GM06990 (cell line): ENCODE data around the gene ZGPAT.

Source experiments
- DNase-seq: peaks from one replicate; pipeline ENCODE4 v3.0.0-alpha.2; 2011; ENCODE audit not compliant: insufficient read length; ENCODE audit errors: extremely low read depth
- H3K27me3 ChIP-seq: replicated peaks from 2 replicates; pipeline ENCODE4 v1.6.0; 2011; ENCODE audit warnings: low read length; ENCODE audit not compliant: control insufficient read depth, insufficient read depth
- H3K36me3 ChIP-seq: 2 replicates; pipeline ENCODE4 v1.5.1; 2011; ENCODE audit warnings: low read length; ENCODE audit not compliant: control insufficient read depth, insufficient read depth
- H3K4me3 ChIP-seq: replicated peaks from 2 replicates; pipeline ENCODE4 v1.5.1; 2011; ENCODE audit warnings: low read depth, mild to moderate bottlenecking, control low read depth, low read length
- TF ChIP-seq, protein P1 (sequence below): IDR thresholded peaks from 2 replicates; pipeline ENCODE4 v1.5.1; 2011; ENCODE audit warnings: low read length, control low read depth, mild to moderate bottlenecking, inconsistent platforms; ENCODE audit not compliant: insufficient read depth, poor library complexity, severe bottlenecking

ZGPAT gene

DNA sequence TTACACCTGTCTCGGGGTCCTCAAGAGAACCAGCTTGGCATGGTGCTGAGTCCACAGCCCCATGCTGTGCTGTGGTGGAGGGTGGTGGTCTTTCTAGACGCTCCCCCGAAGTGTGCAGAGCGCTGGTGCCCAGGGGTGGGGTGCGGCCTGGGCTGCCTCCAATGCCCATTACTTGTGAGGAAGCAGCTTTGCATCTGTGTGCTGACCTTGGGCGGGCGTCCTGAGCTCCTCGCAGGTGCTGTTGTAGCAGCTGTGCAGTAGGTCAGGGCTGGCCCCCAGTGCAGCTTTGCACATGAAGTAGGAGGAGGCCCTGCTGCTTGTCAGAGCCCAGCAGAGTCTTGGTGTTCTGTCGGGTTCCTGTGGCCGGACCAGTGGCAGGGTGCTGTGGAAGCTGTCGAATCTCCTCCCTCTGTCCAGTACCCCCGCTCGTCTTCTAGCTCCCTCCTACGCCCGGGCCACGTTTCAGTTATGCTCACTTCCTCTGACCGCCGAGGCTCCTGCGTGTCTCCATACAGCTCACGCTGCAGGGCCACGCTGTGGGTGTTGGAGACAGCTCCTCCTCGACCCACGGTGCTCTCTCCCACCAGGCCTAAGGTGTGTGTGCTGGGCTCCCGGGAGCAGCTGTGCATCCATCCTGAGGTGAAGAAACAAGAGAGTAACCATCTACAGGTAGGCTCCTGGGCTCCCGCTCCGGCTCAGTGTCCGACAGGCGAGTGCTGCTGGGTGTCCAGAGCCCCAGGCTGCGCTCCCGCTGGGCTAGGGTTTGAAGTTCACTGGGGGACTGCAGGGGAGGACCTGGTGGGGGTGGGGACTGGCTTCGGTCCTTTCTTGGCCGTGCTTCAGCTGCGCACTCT, 45.7 kb upstream of the ZGPAT start:
- Histone ChIP-seq H3K27me3 (no peaks in the 10 kb centered on the region), H3K4me3 (no peak overlapping the region), H3K36me3 (peaks cover 24% of the 10 kb centered on the region)

DNA sequence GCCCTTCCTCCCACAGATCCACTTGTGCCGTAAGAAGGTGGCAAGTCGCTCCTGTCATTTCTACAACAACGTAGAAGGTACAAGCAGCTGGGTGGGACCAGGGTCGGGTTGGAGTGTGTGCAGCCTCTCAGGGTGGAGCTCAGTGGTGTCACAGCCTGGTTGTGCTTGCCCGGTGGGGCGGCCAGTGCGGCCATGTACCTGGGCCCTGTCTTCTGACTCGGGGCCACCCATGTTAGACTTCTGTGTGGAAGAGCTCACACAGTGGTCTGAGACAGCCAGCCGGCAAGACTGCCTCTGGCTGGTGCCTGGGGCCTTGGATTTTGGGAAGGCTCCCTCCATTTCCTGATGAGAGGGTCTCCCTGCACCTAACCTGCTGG, 45.0 kb upstream of the ZGPAT start:
- DNase-seq, result no peak
- H3K4me3 ChIP-seq, result no peak overlapping the region
- H3K36me3 ChIP-seq, result peaks cover 28% of the 10 kb centered on the region
- TF ChIP-seq, protein P1, sequence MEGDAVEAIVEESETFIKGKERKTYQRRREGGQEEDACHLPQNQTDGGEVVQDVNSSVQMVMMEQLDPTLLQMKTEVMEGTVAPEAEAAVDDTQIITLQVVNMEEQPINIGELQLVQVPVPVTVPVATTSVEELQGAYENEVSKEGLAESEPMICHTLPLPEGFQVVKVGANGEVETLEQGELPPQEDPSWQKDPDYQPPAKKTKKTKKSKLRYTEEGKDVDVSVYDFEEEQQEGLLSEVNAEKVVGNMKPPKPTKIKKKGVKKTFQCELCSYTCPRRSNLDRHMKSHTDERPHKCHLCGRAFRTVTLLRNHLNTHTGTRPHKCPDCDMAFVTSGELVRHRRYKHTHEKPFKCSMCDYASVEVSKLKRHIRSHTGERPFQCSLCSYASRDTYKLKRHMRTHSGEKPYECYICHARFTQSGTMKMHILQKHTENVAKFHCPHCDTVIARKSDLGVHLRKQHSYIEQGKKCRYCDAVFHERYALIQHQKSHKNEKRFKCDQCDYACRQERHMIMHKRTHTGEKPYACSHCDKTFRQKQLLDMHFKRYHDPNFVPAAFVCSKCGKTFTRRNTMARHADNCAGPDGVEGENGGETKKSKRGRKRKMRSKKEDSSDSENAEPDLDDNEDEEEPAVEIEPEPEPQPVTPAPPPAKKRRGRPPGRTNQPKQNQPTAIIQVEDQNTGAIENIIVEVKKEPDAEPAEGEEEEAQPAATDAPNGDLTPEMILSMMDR, result no peak
- no peaks in the 10 kb centered on the region for H3K27me3 ChIP-seq

More for the DNA sequence above, 45.7 kb upstream of the ZGPAT start:
- TF ChIP-seq, protein P1, result no peak
- DNase-seq, result no peak

DNA sequence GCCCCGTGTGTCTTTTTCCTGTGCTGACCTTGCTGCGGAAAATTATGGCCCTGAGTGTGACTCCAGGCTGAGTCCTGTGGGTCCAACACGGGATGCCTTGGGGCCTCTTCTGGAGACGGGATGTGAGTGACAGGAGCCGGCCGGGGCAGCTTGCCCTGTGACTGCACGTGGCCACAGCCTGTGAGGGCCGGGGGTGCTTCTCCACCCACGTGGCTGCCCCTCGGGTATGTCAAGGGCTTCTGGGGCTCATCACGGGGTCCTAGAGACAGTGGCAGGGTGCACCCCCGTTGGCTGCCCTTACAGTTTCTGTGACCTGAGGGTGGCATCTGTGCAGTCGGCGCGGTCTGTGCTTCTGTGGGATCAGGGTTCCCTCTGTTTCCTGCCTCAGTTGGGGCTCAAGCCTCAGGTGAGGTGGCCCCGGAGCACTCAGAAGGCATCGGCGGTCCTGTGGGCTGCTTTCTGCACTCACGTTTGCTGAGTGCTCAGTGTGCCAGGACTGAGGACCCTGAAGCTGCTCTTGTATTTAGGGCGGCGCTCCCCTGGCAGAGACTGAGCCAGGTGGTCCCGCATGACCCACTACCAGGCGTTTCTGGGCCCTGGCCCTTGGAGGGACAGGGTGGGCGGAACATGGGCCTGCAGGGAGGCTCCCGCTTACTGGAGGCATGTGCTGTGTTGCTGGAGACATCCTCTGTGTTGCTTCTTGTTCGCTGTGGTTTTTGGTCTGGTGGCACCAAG, 44.3 kb upstream of the ZGPAT start:
- TF ChIP-seq, protein P1, result no peak
- Histone ChIP-seq H3K4me3 (no peak overlapping the region), H3K27me3 (no peaks in the 10 kb centered on the region), H3K36me3 (peaks cover 31% of the 10 kb centered on the region)
- no peak for DNase-seq

DNA sequence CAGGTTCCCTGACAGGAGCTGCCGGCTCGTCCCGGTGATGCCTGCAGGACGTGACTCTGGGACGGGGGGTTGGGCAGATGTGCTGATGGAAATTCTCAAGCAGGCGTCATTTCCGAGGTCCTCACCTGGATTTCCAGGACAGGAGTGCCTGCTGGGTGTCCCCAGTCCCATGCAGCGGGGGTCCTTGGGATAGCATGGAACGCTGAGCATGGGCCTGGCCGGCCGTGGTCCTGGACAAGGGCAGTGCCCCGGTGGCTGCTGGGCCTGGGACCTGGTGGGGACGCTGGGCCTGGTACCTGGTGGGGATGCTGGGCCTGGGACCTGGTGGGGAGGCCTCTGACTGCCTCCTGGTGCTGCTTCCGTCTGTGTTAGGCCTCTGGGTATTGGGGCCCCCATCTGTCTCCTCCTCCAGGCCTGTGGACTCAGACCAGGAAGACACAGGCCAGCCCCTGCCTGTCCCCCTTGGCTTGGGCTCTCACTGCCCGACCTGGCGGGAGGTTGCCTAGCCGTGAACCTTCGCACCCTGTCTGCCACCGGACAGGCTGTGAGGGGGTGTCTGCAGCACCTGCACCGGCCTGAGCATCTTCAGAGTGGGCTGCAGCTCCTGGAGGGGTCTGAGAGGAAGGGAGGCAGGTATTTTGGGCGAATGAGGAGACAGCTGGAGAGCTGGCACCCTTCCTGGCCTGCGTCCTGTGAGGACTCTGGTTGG, 43.5 kb upstream of the ZGPAT start:
- H3K36me3 ChIP-seq, result peaks cover 32% of the 10 kb centered on the region
- TF ChIP-seq, protein P1, result no peak

DNA sequence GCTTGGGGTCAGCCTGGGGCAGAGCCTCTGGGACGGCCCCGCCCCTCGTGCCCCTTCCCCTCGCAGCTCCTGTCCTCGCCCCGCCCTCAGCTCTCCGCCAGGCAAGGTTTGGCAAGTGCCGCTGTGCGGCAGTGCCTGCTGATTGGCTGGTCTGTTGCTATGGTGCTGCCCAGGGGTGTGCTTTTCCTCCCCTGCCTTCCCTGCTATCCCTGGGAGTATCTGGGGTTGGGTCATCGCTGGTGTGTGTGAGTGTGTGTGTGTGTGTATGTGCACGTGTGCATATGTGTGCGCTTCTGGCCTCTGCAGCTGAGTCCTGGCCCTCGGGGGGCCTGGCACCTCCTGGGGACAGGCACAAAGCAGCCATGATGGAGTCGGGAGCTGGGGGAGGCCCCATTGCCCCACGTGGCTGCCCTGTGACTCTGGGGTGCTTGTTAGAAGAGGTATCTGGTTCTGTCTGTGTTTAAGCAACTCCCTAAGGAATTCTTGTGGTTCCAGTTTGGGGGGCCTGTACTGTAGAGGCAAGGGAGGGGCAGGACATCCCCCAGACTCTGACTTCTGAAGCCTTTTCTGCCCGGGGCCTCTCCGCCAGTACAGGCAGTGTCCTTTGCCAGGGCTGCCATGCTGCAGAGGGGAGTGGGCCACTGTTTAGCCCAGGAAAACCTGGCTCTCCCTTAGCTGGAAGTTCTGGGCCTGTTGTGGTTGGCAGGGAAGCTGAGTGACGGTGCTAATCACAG, 42.8 kb upstream of the ZGPAT start:
- TF ChIP-seq, protein P1, result no peak
- no peak for DNase-seq
- Histone ChIP-seq H3K36me3 (peaks cover 32% of the 10 kb centered on the region), H3K4me3 (no peak overlapping the region), H3K27me3 (no peaks in the 10 kb centered on the region)

More for the DNA sequence above, 43.5 kb upstream of the ZGPAT start:
- Histone ChIP-seq H3K4me3 (no peak overlapping the region), H3K27me3 (no peaks in the 10 kb centered on the region)
- DNase-seq, result no peak
